C4-2B (cell line): ENCODE data around the gene ZNF260.

Source experiments
- CTCF ChIP-seq: fragments of 450-650 bp; conservative IDR thresholded peaks from 2 replicates; pipeline ENCODE4 v1.5.1; 2017; ENCODE audit warnings: mild to moderate bottlenecking
- ZFX ChIP-seq: fragments of 450-650 bp; IDR thresholded peaks from 2 replicates; pipeline ENCODE4 v1.6.1; 2017

- TF ChIP-seq CTCF (no peak), ZFX (no peak)
Measured at GRCh38 chr19:36527873-36528193, 238 bp downstream of the ZNF260 start.
